HUES64 (cell line): ENCODE measurements around the gene LZTS2.

Experiments
- H3K27ac ChIP-seq: 2 replicates; pipeline ENCODE4 v1.7.0; 2013; ENCODE audit warnings: low read depth, low read length, inconsistent platforms
- H3K27me3 ChIP-seq: 2 replicates; pipeline ENCODE4 v1.6.1; 2013; ENCODE audit warnings: mild to moderate bottlenecking, low read length; ENCODE audit not compliant: insufficient read depth
- H3K36me3 ChIP-seq: 2 replicates; pipeline ENCODE4 v1.6.1; 2013; ENCODE audit warnings: mild to moderate bottlenecking, low read length; ENCODE audit not compliant: insufficient read depth
- H3K4me1 ChIP-seq: 2 replicates; pipeline ENCODE4 v1.6.1; 2013; ENCODE audit warnings: mild to moderate bottlenecking, low read length, moderate library complexity; ENCODE audit not compliant: insufficient read depth
- H3K4me3 ChIP-seq: 2 replicates; pipeline ENCODE4 v1.5.1; 2013; ENCODE audit warnings: mild to moderate bottlenecking, low read length, moderate library complexity
- H3K9ac ChIP-seq: 2 replicates; pipeline ENCODE4 v1.6.1; 2013; ENCODE audit warnings: mild to moderate bottlenecking, low read depth, low read length
- H3K9me3 ChIP-seq: 2 replicates; pipeline ENCODE4 v1.6.1; 2013; ENCODE audit warnings: low read depth, low read length; ENCODE audit not compliant: insufficient read depth
- WGBS: fragments of 150-250, 120-280 bp; methylation state at CpG from one replicate; pipeline ENCODE4 v1.1.7; 2013; ENCODE audit warnings: missing lambda C conversion rate; 5-methylcytosine and 5-hydroxymethylcytosine counted together

The LZTS2 gene

GRCh38 chr10:100980311-100980710 lies 19.3 kb upstream of the LZTS2 start:
- Histone ChIP-seq H3K27me3 (no peaks in the 10 kb centered on the region), H3K9me3 (no peaks in the 10 kb centered on the region), H3K9ac (no peak overlapping the region), H3K4me1 (no peaks in the 10 kb centered on the region), H3K36me3 (peaks cover 31% of the 10 kb centered on the region), H3K27ac (no peak overlapping the region), H3K4me3 (no peak overlapping the region)
- whole genome bisulfite sequencing: 87% methylated on average over 2 of the region's 2 CpGs

GRCh38 chr10:100980711-100981110 lies 18.9 kb upstream of the LZTS2 start:
- peaks cover 33% of the 10 kb centered on the region for H3K36me3 ChIP-seq
- H3K27me3 ChIP-seq: no peaks in the 10 kb centered on the region
- H3K9ac ChIP-seq: no peak overlapping the region
- no peaks in the 10 kb centered on the region for H3K4me1 ChIP-seq
- WGBS: 98% methylated on average over 7 of the region's 7 CpGs
- H3K9me3 ChIP-seq: no peaks in the 10 kb centered on the region
- no peak overlapping the region for H3K4me3 ChIP-seq
- no peak overlapping the region for H3K27ac ChIP-seq

- peaks cover 38% of the 10 kb centered on the region for H3K36me3 ChIP-seq
- no peak overlapping the region for H3K27ac ChIP-seq
- WGBS: 91% methylated on average over 5 of the region's 5 CpGs
- no peak overlapping the region for H3K9ac ChIP-seq
- H3K4me3 ChIP-seq: no peak overlapping the region
- H3K9me3 ChIP-seq: no peaks in the 10 kb centered on the region
- no peaks in the 10 kb centered on the region for H3K27me3 ChIP-seq
- H3K4me1 ChIP-seq: no peaks in the 10 kb centered on the region
These were observed 18.3 kb upstream of the LZTS2 start for GRCh38 chr10:100981178-100981772.

GRCh38 chr10:100982916-100983830 lies 16.4 kb upstream of the LZTS2 start:
- no peaks in the 10 kb centered on the region for H3K27me3 ChIP-seq
- no peak overlapping the region for H3K4me3 ChIP-seq
- H3K36me3 ChIP-seq: peaks cover 40% of the 10 kb centered on the region
- H3K9ac ChIP-seq: no peak overlapping the region
- H3K4me1 ChIP-seq: no peaks in the 10 kb centered on the region
- H3K27ac ChIP-seq: no peak overlapping the region
- no peaks in the 10 kb centered on the region for H3K9me3 ChIP-seq
- 93% methylated on average over 24 of the region's 24 CpGs for WGBS

- Histone ChIP-seq H3K9me3 (no peaks in the 10 kb centered on the region), H3K4me1 (no peaks in the 10 kb centered on the region), H3K9ac (no peak overlapping the region), H3K27me3 (no peaks in the 10 kb centered on the region), H3K27ac (no peak overlapping the region), H3K36me3 (peaks cover 44% of the 10 kb centered on the region), H3K4me3 (no peak overlapping the region)
- 93% methylated on average over 13 of the region's 13 CpGs for WGBS
These were observed 15.5 kb upstream of the LZTS2 start for GRCh38 chr10:100983868-100984671.

GRCh38 chr10:100984672-100985177 lies 14.9 kb upstream of the LZTS2 start:
- no peak overlapping the region for H3K27ac ChIP-seq

GRCh38 chr10:100985336-100985735 lies 14.3 kb upstream of the LZTS2 start:
- 93% methylated on average over 3 of the region's 5 CpGs for WGBS
- Histone ChIP-seq H3K27me3 (no peaks in the 10 kb centered on the region), H3K4me3 (no peak overlapping the region), H3K27ac (no peak overlapping the region), H3K4me1 (no peaks in the 10 kb centered on the region), H3K9me3 (no peaks in the 10 kb centered on the region), H3K9ac (no peak overlapping the region), H3K36me3 (peaks cover 47% of the 10 kb centered on the region)

More at GRCh38 chr10:100984672-100985177, 14.9 kb upstream of the LZTS2 start:
- H3K4me1 ChIP-seq: no peaks in the 10 kb centered on the region
- H3K36me3 ChIP-seq: peaks cover 47% of the 10 kb centered on the region
- H3K9ac ChIP-seq: no peak overlapping the region
- 97% methylated on average over 2 of the region's 2 CpGs for WGBS
- H3K27me3 ChIP-seq: no peaks in the 10 kb centered on the region
- H3K4me3 ChIP-seq: no peak overlapping the region
- H3K9me3 ChIP-seq: no peaks in the 10 kb centered on the region

GRCh38 chr10:100986623-100986951 lies 13.0 kb upstream of the LZTS2 start:
- WGBS: 25% methylated on average over 17 of the region's 17 CpGs
- Histone ChIP-seq H3K36me3 (peaks cover 48% of the 10 kb centered on the region), H3K27ac (no peak overlapping the region), H3K9me3 (no peaks in the 10 kb centered on the region), H3K27me3 (no peaks in the 10 kb centered on the region), H3K9ac (peak overlapping the region; percentile 86), H3K4me3 (peak overlapping the region; percentile 81), H3K4me1 (no peaks in the 10 kb centered on the region)

GRCh38 chr10:100986952-100987684 lies 12.5 kb upstream of the LZTS2 start, which contains the start of the genes MRPL43 and TWNK:
MRPL43 (minus strand) TSS chr10:100987497; CDS start chr10:100987443, 54 bp downstream.
TWNK (plus strand) TSS chr10:100987543; CDS start chr10:100988211, 668 bp downstream.
- Histone ChIP-seq H3K27me3 (no peaks in the 10 kb centered on the region), H3K4me3 (peak within 1 kb of the TSS; percentile 81), H3K9me3 (no peaks in the 10 kb centered on the region), H3K27ac (peak within 1 kb of the TSS; percentile 65), H3K9ac (peak within 1 kb of the TSS; percentile 86), H3K4me1 (no peaks in the 10 kb centered on the region), H3K36me3 (peaks cover 48% of the 10 kb centered on the region)
- WGBS: under 1% methylated on average over 75 of the region's 75 CpGs

- H3K9ac ChIP-seq: peak overlapping the region; percentile 86
- H3K4me3 ChIP-seq: peak overlapping the region; percentile 81
- no peaks in the 10 kb centered on the region for H3K4me1 ChIP-seq
- WGBS: 2% methylated on average over 15 of the region's 15 CpGs
- no peaks in the 10 kb centered on the region for H3K27me3 ChIP-seq
- no peaks in the 10 kb centered on the region for H3K9me3 ChIP-seq
- H3K36me3 ChIP-seq: peaks cover 51% of the 10 kb centered on the region
- peak overlapping the region; percentile 5 for H3K27ac ChIP-seq
These were observed 11.9 kb upstream of the LZTS2 start for GRCh38 chr10:100987685-100988049.
